ENCODE results near the gene GRK6.

The GRK6 gene

DNA sequence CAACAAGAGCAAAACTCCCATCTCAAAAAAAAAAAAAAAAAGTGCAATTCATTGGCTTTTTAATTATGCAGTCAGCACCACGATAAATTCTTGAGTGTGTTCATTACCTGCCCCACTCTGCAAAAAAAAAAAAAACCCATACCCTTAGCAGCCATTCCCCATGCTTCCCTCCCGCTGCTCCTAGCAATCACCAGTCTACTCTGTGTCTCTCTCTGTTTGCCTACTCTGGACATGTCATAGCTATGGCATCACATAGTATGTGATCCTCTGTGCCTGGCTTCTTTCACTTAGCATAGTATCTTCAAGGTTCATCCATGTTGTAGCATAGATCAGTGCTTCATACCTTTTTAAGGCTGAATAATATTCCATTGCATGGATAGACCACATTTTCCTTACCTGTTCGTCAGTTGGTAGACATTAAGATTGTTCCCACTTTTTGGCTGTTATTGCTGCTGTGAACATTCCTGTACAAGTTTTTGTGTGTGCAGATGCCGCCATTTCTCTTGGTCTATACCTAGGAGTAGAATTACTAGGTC is 13.1 kb downstream of the GRK6 start:
- DNase-seq (ENCODE audit: low read depth in 2 of 3, low spot score in 1 of 3): no peak

DNA sequence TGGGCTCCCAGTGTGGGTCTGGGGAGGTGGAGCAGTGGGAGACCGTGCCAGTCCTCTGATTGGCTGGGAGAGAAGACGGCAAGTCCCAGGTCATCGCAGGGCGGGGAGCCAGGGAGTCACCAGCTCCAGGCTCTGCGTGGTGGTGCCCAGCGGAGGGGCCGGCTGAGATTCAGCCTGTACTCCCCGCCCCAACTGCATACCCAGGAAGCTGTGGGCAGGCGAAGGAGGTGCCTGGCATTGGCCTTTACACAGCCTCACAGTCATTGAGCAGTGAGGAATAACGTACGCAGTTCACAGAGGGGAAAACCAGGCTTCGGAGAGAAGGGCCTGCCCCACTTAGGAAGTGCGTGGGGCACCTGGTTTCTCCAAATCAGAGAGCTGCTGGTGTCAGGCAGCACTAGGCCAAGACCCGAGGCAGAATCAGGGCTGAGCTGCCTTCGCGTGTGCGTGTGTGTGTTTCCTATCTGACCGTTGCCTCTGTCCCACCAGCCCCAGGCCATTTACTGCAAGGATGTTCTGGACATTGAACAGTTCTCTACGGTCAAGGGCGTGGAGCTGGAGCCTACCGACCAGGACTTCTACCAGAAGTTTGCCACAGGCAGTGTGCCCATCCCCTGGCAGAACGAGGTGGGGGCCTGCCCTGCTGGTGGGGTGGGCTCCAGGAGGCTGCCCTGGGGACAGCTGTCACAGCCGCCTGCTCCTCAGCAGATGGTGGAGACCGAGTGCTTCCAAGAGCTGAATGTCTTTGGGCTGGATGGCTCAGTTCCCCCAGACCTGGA is 13.9 kb downstream of the GRK6 start:
- DNase-seq (ENCODE audit: low read depth in 2 of 3, low spot score in 1 of 3): peak in 1 of 3 donors; percentile 21

DNA sequence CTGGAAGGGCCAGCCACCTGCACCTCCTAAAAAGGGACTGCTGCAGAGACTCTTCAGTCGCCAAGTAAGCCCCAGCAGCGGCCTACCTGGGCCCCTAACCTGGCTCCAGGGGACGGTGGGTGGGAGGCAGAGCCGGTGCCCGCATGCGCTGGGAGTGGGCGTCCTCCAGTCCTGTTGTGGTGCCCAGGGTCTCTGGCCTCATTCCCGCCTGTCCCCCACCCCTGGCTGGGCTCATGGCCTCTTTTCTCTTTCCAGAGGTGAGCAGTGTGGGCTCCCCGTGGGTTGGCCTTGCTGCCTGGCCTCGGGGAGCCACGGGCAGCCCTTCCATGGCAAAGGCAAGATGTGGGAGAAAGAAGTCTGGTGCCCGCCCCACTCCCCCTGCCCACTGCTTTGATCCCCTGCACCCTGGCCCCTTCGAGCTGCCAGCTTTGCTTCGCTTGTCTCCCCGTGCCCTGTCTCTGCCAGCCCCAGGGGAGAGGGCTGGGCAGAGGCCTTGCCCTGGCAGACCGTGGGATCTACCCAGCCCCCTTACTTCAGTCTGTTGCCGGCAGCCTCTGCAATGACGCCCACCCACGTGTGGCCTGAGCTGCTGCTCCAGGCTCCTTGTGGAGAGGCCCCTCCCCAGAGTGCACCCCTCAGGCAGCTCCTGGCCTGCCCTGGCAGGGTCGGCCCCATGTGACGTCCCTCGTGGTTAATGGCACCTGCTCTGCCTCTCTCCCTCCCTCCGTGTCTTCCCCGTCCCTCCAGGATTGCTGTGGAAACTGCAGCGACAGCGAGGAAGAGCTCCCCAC is 14.7 kb downstream of the GRK6 start:
- DNase-seq (ENCODE audit: low read depth in 2 of 3, low spot score in 1 of 3): no peak

DNA sequence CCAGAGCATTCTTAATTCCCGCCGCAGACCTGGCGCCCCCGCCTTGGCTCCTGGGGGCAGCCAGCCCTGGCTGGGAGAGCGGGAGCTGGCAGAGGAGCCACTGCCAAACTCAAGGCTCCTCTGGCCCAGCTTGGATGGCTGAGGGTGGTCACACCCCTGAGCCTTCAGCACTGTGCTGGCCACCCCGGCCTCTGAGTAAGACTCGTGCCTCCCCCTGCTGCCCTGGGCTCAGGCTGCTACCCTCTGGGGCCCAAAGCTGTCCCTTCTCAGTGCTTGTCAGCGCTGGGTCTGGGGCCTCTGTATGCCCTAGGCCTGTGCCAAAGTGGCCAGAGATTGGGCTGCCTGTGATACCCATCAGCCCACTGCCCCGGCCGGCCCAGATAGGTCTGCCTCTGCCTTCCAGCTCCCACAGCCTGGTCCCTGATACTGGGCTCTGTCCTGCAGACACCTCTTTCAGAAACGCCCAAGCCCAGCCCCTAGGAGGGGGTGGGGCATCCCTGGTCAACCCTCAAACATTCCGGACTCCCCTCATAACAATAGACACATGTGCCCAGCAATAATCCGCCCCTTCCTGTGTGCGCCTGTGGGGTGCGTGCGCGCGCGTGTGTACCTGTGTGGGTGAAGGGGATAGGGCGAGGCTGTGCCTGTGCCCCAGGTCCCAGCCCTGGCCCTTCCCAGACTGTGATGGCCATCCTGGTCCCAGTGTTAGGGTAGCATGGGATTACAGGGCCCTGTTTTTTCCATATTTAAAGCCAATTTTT is 15.8 kb downstream of the GRK6 start:
- DNase-seq (ENCODE audit: low read depth in 2 of 3, low spot score in 1 of 3): no peak

DNA sequence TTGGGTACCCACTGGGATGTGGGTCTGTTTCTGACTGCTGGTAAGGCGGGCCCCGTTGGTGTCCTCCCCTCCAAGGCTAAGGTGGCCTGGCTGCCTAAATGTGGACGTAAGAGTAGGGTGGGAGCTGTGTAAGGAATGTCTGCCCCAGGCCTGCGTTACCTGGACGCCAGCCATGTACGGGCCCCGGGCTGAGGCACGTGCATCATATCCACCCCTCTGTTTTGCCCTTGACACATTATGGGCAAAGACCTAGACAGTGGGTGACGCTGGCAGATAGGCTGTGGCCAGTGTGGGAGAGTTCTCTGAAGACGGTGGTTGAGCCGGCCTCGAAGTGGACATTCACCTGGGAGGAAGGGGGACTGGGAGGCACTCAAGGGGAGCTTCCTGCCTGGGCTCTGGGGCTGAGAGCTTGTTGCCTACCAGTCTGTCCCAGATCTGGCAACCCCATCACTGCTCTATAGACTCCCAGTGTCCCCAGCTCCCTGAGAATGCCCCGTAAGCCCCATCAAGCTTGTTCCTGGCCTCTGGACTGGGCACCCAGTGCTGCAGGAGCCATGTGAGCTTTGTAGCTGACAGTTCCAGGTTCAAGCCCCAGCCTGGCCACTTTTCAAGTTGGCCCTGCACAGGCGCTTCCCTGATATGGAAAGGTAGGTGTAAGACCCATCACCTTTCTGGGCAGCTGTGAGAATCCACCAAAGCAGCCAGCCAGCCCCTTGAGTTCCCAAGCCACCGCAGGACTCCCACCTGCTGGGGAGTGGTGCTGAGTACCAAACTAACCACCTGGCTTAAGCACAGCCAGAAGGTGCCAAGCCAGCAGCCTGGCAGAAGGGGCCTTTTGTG is 16.9 kb downstream of the GRK6 start:
- DNase-seq (ENCODE audit: low read depth in 2 of 3, low spot score in 1 of 3): no peak

DNA sequence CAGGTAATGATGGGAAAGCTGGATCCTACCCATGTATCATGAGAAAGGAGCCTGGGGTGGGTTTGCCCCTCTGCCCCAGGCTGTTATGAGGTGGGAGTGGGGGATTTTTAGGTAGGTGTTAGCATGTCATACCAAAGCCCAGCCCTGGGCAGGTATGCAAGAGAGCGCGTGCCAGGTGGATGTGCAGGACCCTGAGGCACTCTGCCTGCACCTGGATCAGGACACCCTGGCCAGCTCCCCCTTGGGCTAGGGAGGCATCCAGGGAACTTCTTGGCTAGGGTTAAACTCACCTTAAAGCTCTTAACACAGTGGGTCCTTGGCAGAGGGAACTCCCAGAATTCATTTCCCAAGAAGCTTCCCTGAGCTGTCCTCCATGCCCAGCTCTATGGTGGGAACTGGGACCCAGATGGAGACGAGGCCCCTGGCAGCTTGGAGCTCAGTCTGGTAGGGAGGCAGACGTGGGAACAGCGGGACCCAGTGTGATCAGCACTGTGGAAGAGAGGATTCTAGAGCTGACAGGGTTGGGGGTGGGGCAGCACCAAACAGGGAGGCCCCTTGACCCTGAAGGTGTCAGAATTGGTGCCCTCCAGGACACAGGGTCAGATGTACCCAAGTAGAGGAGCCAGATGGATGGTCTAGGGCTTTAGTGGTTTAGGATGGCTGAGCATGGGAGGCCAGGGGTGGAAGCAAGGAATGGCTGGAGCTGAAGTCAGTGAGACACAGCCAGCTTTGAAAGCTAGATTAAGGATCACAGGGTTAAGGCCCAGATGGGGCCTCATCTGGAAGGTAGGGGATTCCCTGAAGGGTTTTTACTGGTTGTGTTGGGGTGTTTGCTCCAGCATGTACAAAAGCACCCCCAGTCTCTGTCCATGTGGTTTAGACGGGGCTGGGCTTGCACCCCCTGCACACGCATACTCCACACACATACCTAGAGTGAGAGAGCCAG is 17.9 kb downstream of the GRK6 start:
- DNase-seq (ENCODE audit: low read depth in 2 of 3, low spot score in 1 of 3): no peak

DNA sequence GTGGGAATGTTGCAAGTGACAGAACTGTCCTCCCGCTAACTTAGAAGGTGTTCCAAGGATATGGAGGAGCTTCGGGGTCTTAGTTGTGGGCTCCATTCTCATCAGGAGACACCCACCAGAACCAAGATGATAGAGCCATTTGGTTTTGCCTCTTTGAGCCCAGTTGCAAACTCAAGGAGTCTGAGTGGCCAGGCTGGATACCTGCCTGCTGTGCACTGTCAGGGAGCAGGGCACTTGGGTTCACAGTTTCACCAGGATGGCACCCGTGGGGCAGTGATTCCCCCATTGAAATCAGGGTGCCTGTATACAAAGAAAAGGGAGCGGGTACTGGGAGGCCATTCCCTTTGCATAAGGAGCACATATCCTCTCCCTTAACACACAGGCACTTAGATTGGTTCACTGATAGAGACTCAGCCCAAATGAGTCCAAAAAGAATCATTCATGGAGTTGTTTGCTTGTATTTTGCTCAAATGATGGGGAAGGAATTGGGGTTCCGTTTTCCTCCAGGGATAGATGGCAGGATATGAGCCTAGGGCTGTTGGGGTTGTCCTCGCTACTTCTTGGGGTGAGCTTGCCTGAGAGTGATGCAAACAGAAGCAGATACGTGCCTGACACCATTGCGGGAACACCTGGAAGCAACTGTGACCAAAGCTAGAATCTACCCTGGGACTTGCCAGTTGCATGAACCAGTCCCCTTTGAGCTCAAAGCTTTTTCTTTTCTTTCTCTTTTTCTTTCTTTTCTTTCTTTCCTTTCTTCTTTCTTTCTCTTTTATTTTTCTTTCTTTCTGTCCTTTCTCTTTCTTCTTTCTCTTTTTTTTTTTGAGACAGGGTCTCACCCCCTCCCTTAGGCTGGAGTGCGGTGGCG is 18.8 kb downstream of the GRK6 start:
- no peak for DNase-seq (ENCODE audit: low read depth in 2 of 3, low spot score in 1 of 3)

DNA sequence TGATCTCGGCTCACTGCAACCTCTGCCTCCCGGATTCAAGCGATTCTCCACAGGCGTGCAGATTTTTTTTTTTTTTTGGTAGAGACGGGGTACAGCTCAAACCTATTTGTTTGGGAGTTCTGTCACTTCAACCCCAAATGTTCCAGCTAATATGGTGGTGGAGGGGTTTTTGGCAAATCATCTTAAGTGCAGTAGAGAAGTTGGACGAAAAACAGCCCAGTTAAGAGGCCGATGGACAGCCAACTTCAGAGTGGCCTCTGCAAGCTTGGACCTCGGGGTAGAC is 19.4 kb downstream of the GRK6 start:
- no peak for DNase-seq (ENCODE audit: low read depth in 2 of 3, low spot score in 1 of 3)

DNA sequence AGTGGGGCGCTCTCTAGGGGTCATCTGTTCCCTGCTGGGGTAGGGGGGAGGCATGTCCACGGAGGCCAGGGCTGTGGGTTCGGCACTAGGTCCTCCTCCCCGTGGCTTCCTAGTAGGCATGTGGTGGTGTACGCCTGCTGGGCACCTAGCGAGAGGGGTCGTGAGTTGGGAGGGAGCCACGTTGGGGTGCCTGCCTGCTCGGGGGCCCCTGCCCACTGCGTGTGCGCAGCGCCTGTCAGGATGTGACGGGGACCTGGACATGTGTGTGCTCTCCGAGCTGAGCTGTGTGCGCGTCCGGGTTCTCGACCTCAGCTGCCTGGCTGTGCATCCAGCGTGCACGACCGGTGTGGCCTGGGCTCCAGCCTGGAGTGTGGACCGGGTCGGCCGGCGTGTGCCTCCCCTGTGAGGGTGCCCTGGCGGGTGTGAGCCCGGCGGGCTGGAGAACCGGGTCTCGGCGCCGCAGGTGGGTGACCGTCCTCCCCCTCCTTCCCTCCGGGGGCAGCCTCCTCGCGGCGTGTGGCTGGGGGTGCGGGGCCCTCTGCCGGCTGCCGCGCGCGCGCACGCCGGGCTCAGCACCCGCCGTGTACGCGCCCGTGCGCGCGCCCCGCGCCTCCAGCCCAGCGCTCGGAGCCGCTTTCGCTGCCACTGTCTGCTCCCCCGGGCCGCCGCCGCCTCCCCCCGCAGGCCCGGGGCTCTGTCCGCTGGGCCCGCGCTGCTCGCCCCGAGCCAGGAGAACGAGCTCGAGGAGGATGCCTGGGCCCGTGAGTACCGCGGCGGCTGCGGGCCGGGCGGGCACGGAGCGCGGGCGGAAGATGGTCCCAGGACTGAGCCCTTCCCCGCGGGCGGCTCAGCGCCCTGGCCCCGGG is 20.0 kb downstream of the GRK6 start, which contains the start of gene PRR7:
Gene PRR7 (plus strand): TSS at position 615 of the 866 bp plus-strand sequence. CDS start 8,254 bp downstream, outside the sequence.
- peak in 2 of 3 donors; percentile 43 to 64 for DNase-seq (ENCODE audit: low read depth in 2 of 3, low spot score in 1 of 3)

DNA sequence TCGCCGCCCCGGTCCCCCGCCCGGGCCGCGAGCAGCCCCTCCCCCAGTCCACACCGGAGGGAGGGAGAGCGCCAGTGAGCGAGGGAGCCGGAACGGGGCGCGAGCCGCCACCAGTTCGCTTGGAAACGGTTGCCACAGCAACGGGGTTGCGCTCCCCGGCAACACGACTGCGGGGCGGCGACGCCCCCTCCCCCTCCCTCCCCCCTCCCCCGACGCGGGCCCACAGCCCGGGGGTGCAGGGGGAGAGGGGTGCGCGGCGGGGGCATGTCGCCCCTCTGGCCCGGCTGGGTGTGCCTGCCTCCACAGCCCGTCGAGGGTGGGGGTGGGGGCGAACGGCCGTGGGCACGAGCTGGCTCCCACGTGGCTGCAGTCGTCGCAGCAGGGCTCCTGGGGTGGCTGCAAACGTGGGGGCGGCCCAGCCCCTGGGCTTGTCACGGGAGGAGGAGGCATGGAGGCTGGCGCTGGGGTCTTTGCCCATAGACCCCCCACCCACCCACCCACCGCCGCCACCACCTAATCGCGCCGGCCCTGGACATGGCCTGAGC is 20.7 kb downstream of the GRK6 start:
- DNase-seq (ENCODE audit: low read depth in 2 of 3, low spot score in 1 of 3): peak in 2 of 3 donors; percentile 52 to 59

DNA sequence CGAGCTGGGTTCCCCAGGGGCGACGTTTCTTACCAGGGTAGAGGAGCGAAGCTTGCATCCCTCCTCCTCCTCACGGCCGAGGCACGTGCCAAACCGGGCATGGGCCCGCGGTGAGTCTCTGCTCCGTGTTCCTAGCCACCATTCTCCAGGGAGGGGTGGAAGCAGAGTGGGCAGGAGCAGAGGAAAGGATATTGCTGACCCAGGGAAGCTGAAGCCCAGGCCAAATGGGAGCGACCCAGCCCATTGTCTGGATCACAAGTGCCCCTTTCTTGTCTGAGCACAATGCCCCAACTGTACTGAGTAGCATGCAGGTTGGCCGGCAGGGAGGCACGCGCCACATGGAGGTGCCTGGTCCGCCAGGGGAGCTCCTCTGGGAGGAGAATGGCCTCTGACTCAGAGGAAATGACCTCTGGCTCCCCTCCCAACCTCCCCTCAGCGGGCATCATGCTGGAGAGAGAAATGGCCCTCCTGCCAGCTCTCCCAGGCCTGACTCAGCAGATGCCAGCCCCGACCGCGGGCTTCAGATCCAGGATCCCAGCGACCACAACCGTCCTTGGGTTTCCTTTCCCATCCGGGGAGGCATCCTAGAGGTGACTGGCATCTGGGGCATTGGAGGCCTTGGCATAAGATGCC is 21.3 kb downstream of the GRK6 start:
- no peak for DNase-seq (ENCODE audit: low read depth in 2 of 3, low spot score in 1 of 3)

DNA sequence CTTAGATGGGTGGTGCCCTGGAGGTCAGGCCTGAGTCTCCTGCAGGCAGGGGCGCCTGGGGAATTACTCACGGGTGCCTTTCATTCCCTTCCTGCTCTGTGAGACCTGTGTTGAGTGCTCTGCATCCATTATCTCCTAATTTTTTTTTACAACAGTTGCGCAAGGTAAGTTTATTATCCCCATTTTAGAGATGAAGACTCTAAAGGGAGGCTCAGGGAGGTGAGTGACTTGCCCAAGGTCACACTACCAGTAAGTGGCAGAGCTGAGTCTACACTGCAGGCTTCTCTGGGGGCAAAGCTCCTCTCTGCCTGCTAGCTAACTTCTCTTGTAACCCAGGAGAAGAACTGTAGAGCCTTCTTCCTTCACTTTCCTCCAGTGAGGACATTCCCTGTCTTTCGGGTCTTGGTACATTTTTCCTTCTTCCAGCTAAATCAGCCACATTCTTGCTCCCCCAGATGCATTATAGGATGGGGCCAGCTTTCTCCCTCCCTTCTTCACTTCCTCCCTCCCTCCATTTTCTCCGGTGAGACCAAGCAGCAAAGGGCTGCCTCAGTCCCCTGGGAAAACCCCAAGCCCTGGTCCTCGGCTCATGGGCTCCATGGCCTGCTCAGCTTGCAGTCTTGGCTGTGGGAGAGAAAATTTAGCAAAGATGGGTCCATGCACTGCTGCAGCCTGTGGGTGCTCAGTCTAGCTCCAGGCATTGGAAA is 21.9 kb downstream of the GRK6 start:
- DNase-seq (ENCODE audit: low read depth in 2 of 3, low spot score in 1 of 3): no peak

DNA sequence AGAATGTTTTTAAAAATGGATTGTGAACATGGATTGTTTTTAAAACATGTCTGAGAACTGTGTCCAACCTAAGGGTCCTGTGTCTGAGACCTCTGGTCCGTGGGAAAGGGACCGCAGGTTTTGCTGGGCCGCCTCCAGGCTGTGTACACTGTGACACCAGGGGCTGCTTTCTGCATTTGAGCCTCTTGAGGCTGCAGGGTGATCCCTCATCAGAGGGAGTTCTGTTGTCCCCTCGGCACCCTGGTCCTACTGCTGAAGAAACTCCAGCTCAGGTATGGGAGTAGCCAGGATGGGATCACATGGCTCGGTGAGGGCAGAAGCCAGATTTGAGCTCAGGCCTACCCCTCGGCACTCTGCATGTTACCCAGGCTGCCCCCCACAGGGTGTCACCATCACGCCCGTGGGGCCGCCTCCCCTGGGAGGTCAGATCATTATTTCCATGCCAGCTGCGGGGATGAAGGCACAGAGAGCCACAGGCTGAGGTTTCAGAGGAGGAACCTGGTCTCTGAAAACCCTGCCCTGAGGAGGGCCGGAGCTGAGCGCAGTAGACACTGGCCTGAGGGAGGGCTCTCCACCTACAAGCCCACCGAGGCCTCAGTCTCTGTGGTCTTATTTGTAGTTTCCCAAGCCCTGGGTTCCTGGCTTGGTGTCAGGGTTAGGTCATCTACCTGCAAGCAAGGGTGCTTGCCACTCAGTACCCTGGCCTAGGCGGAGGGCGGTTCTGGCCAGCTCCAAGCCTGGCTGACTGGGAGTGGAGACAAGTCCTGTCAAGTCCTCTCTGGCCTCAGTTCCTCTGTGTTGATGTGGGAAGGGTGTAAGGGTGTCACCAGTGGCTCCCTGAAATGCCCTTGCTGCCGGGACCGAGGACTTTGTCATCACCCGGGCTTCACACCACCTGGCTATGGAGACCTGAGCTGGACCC is 22.9 kb downstream of the GRK6 start:
- DNase-seq (ENCODE audit: low read depth in 2 of 3, low spot score in 1 of 3): no peak

DNA sequence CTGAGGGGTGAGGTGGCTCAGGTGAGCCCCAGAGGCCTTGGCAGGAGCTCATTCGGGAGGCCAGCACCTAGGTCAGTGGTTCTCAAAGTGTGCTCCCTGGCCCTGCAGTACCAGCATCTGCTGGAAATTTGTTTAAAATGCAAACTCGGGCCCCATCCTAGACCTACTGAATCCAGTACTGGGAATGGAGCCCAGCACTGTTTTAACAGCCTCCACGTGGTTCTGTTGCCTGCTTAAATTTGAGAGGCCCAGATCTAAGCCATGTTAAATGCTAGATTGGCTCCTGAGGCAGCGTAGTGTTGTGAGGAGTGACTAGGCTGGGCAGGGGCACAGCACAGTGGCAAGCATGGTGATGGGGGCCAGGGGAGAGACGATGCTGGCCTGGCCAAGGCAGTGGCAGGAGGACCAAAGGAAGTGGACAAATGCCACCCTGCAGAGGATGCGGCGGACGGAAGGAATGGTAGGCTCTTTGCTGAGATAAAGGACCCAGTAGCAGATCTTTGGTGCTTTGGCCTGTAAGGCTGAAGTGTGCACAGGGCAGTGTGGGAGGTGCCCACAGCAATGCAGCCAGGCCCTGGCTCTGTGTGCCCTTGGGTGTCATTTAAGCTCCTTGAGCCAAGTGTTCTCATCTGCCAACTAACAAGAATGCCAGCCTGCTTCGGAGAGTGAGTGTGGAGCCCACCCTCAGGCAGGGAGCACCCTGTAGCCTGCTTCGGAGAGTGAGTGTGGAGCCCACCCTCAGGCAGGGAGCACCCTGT is 24.4 kb downstream of the GRK6 start:
- no peak for DNase-seq (ENCODE audit: low read depth in 2 of 3, low spot score in 1 of 3)

Measured in stimulated activated CD4-positive, alpha-beta T cell treated with anti-CD3 and anti-CD28 coated beads, Interleukin-12 subunit alpha, Interleukin-12 subunit beta, amount 100 ng/mL, for 48 hours (primary cell).